ENCODE data around the gene VSIG10L2. TPM values are rescaled to one million over a fixed set of nuclear protein-coding genes. Genes with fewer than 3 reads are reported as not detected.

VSIG10L2 gene
- total RNA-seq, 4 donors from 2014 or later: not detected

DNA sequence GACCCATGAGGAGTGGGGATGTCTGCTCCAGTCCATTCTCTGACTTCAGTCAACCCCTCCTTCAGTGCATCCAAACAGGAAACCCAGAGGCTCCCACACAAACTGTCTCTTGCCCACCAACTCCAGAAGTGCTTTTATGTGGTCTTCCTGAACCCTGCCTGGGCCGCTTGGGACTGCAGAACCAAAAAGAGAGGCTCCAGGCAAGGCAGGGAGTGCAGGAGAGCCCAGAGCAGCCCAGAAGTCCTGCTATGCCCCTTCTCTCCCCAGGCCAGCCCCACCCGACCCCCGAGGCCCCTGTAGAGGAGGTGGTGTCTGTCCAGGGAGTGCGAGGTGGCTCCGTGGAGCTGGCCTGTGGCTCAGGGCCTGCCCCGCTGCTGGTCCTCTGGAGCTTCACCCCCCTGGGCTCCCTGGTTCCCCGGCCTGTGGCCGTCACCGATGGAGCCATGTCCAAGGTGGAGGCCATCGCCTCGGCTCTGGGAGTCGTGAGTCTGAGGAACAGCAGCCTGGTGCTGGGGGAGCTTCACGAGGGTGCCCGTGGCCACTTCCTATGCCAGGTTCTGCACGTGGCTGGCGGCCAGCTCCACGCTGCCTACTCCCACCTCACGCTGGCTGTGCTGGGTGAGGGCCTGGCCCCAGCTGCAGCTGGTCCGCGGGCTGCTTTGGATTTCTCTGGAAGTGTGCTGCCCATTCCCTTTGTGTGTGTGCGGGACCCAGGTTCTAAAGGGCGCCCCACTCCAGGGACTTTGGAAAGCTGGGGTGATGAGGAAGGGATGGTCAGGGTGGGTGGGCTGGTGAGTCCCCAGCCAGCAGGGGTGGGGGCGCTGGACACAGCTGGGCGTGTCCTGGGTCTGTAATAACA, 1.8 kb downstream of the VSIG10L2 start:
- no peak overlapping the region for H3K27ac ChIP-seq
- H3K4me3 ChIP-seq (replicated peaks in 1 of 3): no peak overlapping the region
- TF ChIP-seq, protein P1, sequence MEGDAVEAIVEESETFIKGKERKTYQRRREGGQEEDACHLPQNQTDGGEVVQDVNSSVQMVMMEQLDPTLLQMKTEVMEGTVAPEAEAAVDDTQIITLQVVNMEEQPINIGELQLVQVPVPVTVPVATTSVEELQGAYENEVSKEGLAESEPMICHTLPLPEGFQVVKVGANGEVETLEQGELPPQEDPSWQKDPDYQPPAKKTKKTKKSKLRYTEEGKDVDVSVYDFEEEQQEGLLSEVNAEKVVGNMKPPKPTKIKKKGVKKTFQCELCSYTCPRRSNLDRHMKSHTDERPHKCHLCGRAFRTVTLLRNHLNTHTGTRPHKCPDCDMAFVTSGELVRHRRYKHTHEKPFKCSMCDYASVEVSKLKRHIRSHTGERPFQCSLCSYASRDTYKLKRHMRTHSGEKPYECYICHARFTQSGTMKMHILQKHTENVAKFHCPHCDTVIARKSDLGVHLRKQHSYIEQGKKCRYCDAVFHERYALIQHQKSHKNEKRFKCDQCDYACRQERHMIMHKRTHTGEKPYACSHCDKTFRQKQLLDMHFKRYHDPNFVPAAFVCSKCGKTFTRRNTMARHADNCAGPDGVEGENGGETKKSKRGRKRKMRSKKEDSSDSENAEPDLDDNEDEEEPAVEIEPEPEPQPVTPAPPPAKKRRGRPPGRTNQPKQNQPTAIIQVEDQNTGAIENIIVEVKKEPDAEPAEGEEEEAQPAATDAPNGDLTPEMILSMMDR (IDR thresholded peaks at IDR 0.05): no peak
- no peak for TF ChIP-seq POLR2A (IDR thresholded peaks at IDR 0.05)
- no peaks in the 10 kb centered on the region for H3K27me3 ChIP-seq
- intact Hi-C loops (cut with DNase I): no loop called here
- 87 to 91% methylated on average over 5 to 8 of the region's 24 CpGs for WGBS, 2 donors
- no peaks in the 10 kb centered on the region for H3K36me3 ChIP-seq
- DNase-seq: no peak
- no peaks in the 10 kb centered on the region for H3K9me3 ChIP-seq
- H3K4me1 ChIP-seq: peaks cover 0 to 13% of the 10 kb centered on the region in 2 donors

- WGBS, 2 donors: 74 to 83% methylated on average over 16 to 19 of the region's 23 CpGs
- no peaks in the 10 kb centered on the region for H3K27me3 ChIP-seq
- H3K27ac ChIP-seq: no peak overlapping the region
- H3K4me3 ChIP-seq (replicated peaks in 1 of 3): no peak overlapping the region
- no peak for TF ChIP-seq POLR2A (IDR thresholded peaks at IDR 0.05)
- TF ChIP-seq, protein P1 (IDR thresholded peaks at IDR 0.05): no peak
- H3K4me1 ChIP-seq: peaks cover 0 to 18% of the 10 kb centered on the region in 2 donors
- no peaks in the 10 kb centered on the region for H3K36me3 ChIP-seq
- H3K9me3 ChIP-seq: no peaks in the 10 kb centered on the region
- intact Hi-C loops (cut with DNase I): no loop called here
- no peak for DNase-seq
Observed at GRCh38 chr11:125948278-125949051, 2.6 kb downstream of the VSIG10L2 start.

- DNase-seq: no peak
Observed at GRCh38 chr11:125949271-125950177, 3.7 kb downstream of the VSIG10L2 start.

GRCh38 chr11:125950178-125950490, 4.3 kb downstream of the VSIG10L2 start:
- Histone ChIP-seq H3K36me3 (no peaks in the 10 kb centered on the region), H3K4me1 (peaks cover 0 to 18% of the 10 kb centered on the region in 2 donors), H3K9me3 (no peaks in the 10 kb centered on the region), H3K27ac (no peak overlapping the region), H3K27me3 (no peaks in the 10 kb centered on the region), H3K4me3 (replicated peaks in 1 of 3) (no peak overlapping the region)
- TF ChIP-seq POLR2A (IDR thresholded peaks at IDR 0.05): no peak
- TF ChIP-seq, protein P1 (IDR thresholded peaks at IDR 0.05): no peak
- DNase-seq: no peak
- 90 to 93% methylated on average over 6 to 11 of the region's 11 CpGs for WGBS, 2 donors
- intact Hi-C loops (cut with DNase I): no loop called here

More at GRCh38 chr11:125949271-125950177, 3.7 kb downstream of the VSIG10L2 start:
- H3K36me3 ChIP-seq: no peaks in the 10 kb centered on the region
- H3K4me1 ChIP-seq: peaks cover 0 to 18% of the 10 kb centered on the region in 2 donors
- 90 to 91% methylated on average over 16 to 20 of the region's 22 CpGs for WGBS, 2 donors
- no peak overlapping the region for H3K4me3 ChIP-seq (replicated peaks in 1 of 3)
- no peak overlapping the region for H3K27ac ChIP-seq
- H3K9me3 ChIP-seq: no peaks in the 10 kb centered on the region
- no peaks in the 10 kb centered on the region for H3K27me3 ChIP-seq
- TF ChIP-seq POLR2A (IDR thresholded peaks at IDR 0.05): no peak
- TF ChIP-seq, protein P1 (IDR thresholded peaks at IDR 0.05): no peak
- intact Hi-C loops (cut with DNase I): no loop called here
